ENCODE measurements around the gene SNX15. TPM values are rescaled to one million over a fixed set of nuclear protein-coding genes. Genes with fewer than 3 reads are reported as not detected.

The SNX15 gene
- total RNA-seq, 1 donor from 2014 or later = 15.5 TPM

GRCh38 chr11:65064847-65065240 lies 37.6 kb downstream of the SNX15 start:
- Histone ChIP-seq H3K4me3 (ENCODE audit: low read depth, low read length) (no peak overlapping the region), H3K36me3 (ENCODE audit: control insufficient read depth, insufficient read depth, low read length) (no peaks in the 10 kb centered on the region), H3K27me3 (ENCODE audit: control insufficient read depth, insufficient read depth, low read length) (no peaks in the 10 kb centered on the region)
- no peak for FAIRE-seq
- no peak for TF ChIP-seq CTCF (IDR thresholded peaks at IDR 0.05; ENCODE audit: insufficient read depth, low read length, severe bottlenecking)
- no peak for DNase-seq (ENCODE audit: low read depth)

- no peaks in the 10 kb centered on the region for H3K27me3 ChIP-seq (ENCODE audit: control insufficient read depth, insufficient read depth, low read length)
- FAIRE-seq (no peak), DNase-seq (ENCODE audit: low read depth) (no peak)
- no peaks in the 10 kb centered on the region for H3K36me3 ChIP-seq (ENCODE audit: control insufficient read depth, insufficient read depth, low read length)
- no peak overlapping the region for H3K4me3 ChIP-seq (ENCODE audit: low read depth, low read length)
- no peak for TF ChIP-seq CTCF (IDR thresholded peaks at IDR 0.05; ENCODE audit: insufficient read depth, low read length, severe bottlenecking)
Observed at GRCh38 chr11:65065851-65066250, 38.6 kb downstream of the SNX15 start.

- H3K36me3 ChIP-seq (ENCODE audit: control insufficient read depth, insufficient read depth, low read length) = no peaks in the 10 kb centered on the region
- no peaks in the 10 kb centered on the region for H3K27me3 ChIP-seq (ENCODE audit: control insufficient read depth, insufficient read depth, low read length)
- no peak overlapping the region for H3K4me3 ChIP-seq (ENCODE audit: low read depth, low read length)
- DNase-seq (ENCODE audit: low read depth) (no peak), FAIRE-seq (no peak)
- TF ChIP-seq CTCF (IDR thresholded peaks at IDR 0.05; ENCODE audit: insufficient read depth, low read length, severe bottlenecking) = no peak
Observed at GRCh38 chr11:65066315-65066714, 39.1 kb downstream of the SNX15 start.

- FAIRE-seq (no peak), DNase-seq (ENCODE audit: low read depth) (no peak)
- Histone ChIP-seq H3K36me3 (ENCODE audit: control insufficient read depth, insufficient read depth, low read length) (no peaks in the 10 kb centered on the region), H3K4me3 (ENCODE audit: low read depth, low read length) (no peak overlapping the region), H3K27me3 (ENCODE audit: control insufficient read depth, insufficient read depth, low read length) (no peaks in the 10 kb centered on the region)
- TF ChIP-seq CTCF (IDR thresholded peaks at IDR 0.05; ENCODE audit: insufficient read depth, low read length, severe bottlenecking) = no peak
Observed at GRCh38 chr11:65066805-65067291, 39.6 kb downstream of the SNX15 start.

- FAIRE-seq (no peak), DNase-seq (ENCODE audit: low read depth) (no peak)
- no peak overlapping the region for H3K4me3 ChIP-seq (ENCODE audit: low read depth, low read length)
- TF ChIP-seq CTCF (IDR thresholded peaks at IDR 0.05; ENCODE audit: insufficient read depth, low read length, severe bottlenecking) = no peak
- H3K27me3 ChIP-seq (ENCODE audit: control insufficient read depth, insufficient read depth, low read length) = no peaks in the 10 kb centered on the region
- H3K36me3 ChIP-seq (ENCODE audit: control insufficient read depth, insufficient read depth, low read length) = no peaks in the 10 kb centered on the region
Observed at GRCh38 chr11:65067446-65067845, 40.2 kb downstream of the SNX15 start.

GRCh38 chr11:65069217-65069616 lies 42.0 kb downstream of the SNX15 start:
- Histone ChIP-seq H3K36me3 (ENCODE audit: control insufficient read depth, insufficient read depth, low read length) (no peaks in the 10 kb centered on the region), H3K27me3 (ENCODE audit: control insufficient read depth, insufficient read depth, low read length) (no peaks in the 10 kb centered on the region), H3K4me3 (ENCODE audit: low read depth, low read length) (no peak overlapping the region)
- DNase-seq (ENCODE audit: low read depth) (peak; percentile 43), FAIRE-seq (no peak)
- TF ChIP-seq CTCF (IDR thresholded peaks at IDR 0.05; ENCODE audit: insufficient read depth, low read length, severe bottlenecking) = no peak

Measured in bronchial epithelial cell (primary cell).